HG03196 (cell line): ENCODE measurements around the gene SAMD4A.

Experiments
- ATAC-seq: cut with Tn5 transposase; IDR thresholded peaks from one replicate; pipeline ENCODE4 v1.9.1; 2021; ENCODE audit not compliant: unreplicated experiment

The SAMD4A gene

DNA sequence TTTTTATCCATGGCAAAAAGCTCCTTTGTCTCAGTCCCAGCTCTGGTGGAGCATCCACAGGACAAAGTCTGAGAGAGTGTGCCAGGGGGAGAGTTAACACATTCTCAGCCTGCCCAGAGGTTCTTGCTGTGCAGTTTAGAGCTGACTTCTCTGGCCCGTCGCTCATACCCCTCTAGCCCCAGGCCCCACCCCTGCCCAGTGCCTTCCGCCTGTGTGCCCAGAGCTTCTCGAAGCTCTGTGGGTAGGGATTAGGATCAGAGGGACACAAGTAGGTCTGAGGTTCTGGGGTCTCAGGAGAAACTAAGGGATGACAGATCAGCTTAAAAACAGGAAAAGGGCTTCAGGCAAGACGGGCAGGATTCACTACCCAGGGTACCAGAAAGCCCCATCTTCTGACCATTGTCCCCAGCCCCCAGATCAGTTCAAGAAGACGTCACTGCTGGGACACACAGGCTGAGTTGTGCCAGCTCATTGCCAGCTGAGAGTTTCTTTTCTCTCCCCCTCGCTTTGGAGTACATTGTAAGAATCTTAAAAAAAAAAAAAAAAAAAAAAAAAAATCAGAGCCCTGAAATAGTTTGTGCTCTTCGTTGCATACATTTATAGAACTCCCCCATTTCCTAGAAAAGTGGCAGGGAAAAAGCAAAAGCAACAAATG is 208.7 kb downstream of the SAMD4A start:
- ATAC-seq = no peak

DNA sequence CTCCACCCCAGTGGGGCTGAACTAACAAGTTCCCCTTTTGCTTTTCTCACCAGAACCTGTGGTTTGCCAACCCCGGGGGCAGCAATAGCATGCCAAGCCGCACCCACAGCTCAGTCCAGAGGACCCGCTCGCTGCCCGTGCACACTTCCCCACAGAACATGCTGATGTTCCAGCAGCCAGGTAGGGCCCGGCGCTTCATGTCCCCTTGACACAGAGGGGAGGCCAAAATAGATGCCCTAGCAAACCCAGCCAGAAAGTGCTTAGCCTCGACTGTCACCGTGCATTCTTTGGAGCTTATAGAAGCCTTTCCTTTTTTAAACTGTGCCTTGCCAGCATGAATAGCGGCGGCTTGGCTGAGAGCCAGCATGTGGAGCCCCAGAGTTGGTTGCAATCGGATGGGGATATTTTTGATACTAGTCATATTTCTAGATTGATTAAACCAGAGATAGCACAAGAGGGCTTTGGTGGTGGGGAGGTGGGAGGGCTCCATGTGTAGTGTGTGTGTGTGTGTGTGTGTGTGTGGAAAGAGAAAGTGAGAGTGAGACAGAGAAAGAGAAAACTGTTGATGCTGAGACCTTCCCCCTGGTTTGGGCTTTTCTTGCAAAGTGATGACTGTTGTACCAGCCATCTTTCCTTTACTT is 209.6 kb downstream of the SAMD4A start:
- ATAC-seq = no peak

DNA sequence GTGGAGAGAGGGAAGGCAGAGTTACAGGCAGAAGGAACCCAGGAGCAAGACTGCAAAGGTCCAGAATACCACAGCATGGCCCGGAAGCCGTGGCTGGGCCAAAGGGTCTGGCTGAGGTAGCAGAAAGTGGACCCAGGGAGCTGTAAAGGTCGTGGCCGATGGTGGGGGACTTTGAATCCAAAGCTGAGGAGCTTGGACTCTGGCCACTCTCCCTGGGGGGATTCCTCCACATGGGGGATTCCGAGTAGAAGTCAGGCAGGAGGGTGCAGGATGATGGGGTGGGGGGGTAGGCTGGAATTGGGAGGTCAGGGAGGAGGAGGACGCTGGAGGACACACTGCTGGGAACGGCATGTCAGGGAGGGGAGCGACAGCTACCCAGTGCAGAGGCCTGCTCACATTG is 210.5 kb downstream of the SAMD4A start:
- ATAC-seq = no peak

GRCh38 chr14:54778618-54779345 is 211.9 kb downstream of the SAMD4A start:
- ATAC-seq = no peak

- no peak for ATAC-seq
These were observed 214.2 kb downstream of the SAMD4A start for GRCh38 chr14:54781080-54781479.

GRCh38 chr14:54781961-54782750 is 215.2 kb downstream of the SAMD4A start:
- ATAC-seq = no peak

- peak; percentile 74 for ATAC-seq
These were observed 216.1 kb downstream of the SAMD4A start for GRCh38 chr14:54782751-54783659.

DNA sequence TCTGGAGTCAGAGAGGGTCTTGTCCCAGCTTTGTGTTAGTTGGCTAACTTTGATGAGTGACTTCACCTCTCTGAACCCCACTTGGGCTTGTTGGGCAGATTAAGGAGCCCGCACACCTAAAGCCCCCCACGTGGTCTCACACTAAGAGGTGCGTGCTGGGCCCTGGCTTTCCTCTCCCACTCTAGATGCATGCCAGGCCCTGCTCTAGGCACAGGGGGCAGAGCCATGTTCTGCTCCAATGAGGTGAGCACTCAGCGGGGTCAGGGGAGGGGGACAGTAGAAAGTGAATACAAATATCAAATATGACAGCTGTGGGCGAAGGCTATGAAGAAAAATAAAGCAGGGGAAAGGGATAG is 216.7 kb downstream of the SAMD4A start:
- no peak for ATAC-seq

- no peak for ATAC-seq
These were observed 217.1 kb downstream of the SAMD4A start for GRCh38 chr14:54784060-54784459.

DNA sequence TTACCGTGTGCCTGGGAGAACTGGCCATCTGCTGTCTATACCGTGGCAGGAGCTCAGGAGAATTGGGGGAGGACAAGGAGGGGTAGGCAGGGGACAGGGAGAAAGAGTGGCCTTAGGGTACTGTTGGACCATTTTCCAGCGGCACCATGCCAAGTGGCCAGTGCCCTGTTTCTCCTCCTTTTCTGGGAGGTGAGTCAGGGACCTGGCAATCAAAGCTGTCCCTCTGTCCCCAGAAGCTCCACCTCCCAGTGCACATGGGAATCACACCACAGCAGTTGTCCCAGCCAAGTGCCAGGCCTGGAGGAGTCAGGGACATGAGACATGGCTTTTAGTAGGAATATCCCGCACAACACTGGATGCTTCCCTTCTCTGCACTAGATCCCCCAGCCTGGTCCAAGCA is 217.7 kb downstream of the SAMD4A start:
- no peak for ATAC-seq

- no peak for ATAC-seq
These were observed 218.3 kb downstream of the SAMD4A start for GRCh38 chr14:54785136-54785777.

- ATAC-seq = no peak
These were observed 219.1 kb downstream of the SAMD4A start for GRCh38 chr14:54785778-54786770.

DNA sequence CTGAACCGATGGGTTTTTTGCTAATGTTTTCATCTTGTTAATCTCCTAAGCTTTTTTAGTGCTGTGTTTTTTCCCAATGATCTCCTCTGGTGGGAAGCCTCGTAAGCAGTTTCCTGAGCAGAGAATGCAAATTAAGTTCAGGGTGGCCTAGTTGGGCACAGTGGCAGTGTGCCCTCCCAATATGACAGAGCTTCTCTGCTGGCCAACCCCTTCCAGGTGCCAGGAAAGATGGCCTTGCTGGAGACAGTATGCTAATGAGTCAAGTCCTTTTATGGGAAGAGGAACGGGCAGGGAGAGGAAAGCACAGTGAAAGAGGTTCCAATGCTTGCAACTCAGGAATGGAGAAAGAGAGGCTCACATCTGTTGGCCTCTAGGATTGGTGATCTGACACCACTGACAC is 219.9 kb downstream of the SAMD4A start:
- ATAC-seq = no peak

DNA sequence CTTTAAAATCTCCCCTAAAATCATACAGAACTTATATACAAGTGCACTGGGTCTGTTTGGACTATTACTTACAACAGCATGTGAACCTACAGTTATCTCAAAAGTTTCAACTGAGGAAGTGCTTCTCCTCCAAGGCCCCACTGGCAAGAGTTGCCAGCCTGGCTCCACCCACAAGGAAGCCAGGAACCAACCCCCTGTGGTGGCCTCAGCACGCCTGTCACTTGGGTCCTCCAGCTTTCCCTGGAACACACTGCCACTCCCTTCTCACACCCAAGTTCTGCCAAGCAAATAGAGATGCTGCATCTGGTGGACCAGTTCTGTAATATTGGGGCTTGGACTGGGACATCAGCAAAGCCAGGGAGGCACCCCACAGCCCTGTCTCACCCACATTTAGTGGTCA is 220.3 kb downstream of the SAMD4A start:
- no peak for ATAC-seq

GRCh38 chr14:54788701-54789100 is 221.8 kb downstream of the SAMD4A start:
- ATAC-seq = no peak

DNA sequence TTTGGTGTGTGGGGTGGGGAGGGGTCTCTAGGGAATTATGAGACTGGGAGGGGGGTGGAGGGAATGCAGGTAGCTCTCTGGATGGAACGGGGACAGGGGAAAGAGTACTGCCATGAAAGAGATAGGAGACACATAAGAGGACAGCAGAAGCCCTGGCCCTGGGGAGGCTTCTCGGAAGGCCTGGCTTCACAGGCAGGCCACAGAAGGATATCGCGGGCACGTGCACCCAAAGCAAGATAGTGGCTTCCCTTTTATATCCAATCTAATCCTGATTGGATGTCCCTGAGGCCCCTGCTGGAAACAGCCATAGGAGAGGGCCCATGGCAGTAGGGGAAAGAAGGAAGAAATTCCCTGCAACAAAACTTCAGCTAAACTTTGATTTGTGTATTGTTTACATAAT is 222.2 kb downstream of the SAMD4A start:
- ATAC-seq = no peak

- ATAC-seq = no peak
These were observed 223.0 kb downstream of the SAMD4A start for GRCh38 chr14:54789781-54790480.

DNA sequence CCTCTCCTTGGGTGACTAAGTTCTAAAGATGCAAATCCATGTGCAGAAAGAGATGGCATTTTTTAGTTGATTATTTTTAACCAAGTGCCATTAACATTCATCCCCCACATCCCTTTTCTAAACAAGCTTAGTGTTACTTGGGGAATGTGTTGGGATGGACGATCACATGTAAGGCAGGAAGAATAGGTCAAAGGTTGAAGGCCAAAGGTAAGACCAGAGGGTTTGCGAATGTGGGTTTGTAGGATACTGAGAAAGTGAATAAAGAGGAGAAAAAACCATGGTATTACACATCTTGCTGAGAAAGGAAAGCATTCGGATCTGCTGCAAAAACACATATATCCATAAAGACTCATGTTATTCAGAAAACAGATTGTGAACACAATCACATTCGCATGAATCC is 224.1 kb downstream of the SAMD4A start:
- no peak for ATAC-seq
